DMS79 (cell line): Measurements from ENCODE around the gene FAM118B.

Experiments
- DNase-seq: peaks from one replicate; lab custom pipeline; 2025; lab: John Stamatoyannopoulos, UW

The FAM118B gene

GRCh38 chr11:126211236-126212088 lies at the start of gene FAM118B, which contains the start of gene RPUSD4:
TSS of gene FAM118B (plus strand) at chr11:126211782. CDS start at chr11:126235002, 23,220 bp downstream.
TSS of gene RPUSD4 (minus strand) at chr11:126211650. CDS start at chr11:126211638, 12 bp downstream.
- DNase-seq: peak; percentile 96

- peak; percentile 35 for DNase-seq
These were observed 49.1 kb upstream of the FAM118B start for GRCh38 chr11:126162306-126163030.

- peak; percentile 42 for DNase-seq
These were observed 48.4 kb upstream of the FAM118B start for GRCh38 chr11:126163074-126163700.

GRCh38 chr11:126163779-126164178 lies 47.8 kb upstream of the FAM118B start:
- DNase-seq: no peak

- no peak for DNase-seq
These were observed 46.8 kb upstream of the FAM118B start for GRCh38 chr11:126164781-126165180.

- peak; percentile 45 for DNase-seq
These were observed 46.3 kb upstream of the FAM118B start for GRCh38 chr11:126165311-126165720.

- no peak for DNase-seq
These were observed 45.8 kb upstream of the FAM118B start for GRCh38 chr11:126165757-126166156.

- DNase-seq: no peak
These were observed 45.2 kb upstream of the FAM118B start for GRCh38 chr11:126166413-126166812.

- DNase-seq: no peak
These were observed 44.1 kb upstream of the FAM118B start for GRCh38 chr11:126167488-126167887.

GRCh38 chr11:126169291-126169690 lies 42.3 kb upstream of the FAM118B start:
- DNase-seq: no peak

GRCh38 chr11:126172596-126173038 lies 39.0 kb upstream of the FAM118B start:
- no peak for DNase-seq

GRCh38 chr11:126173257-126173656 lies 38.3 kb upstream of the FAM118B start:
- DNase-seq: no peak

- no peak for DNase-seq
These were observed 36.8 kb upstream of the FAM118B start for GRCh38 chr11:126174816-126175215.

GRCh38 chr11:126175393-126175792 lies 36.2 kb upstream of the FAM118B start:
- DNase-seq: no peak

- no peak for DNase-seq
These were observed 34.6 kb upstream of the FAM118B start for GRCh38 chr11:126176853-126177470.

- no peak for DNase-seq
These were observed 29.4 kb upstream of the FAM118B start for GRCh38 chr11:126181939-126182730.

- DNase-seq: no peak
These were observed 28.7 kb upstream of the FAM118B start for GRCh38 chr11:126182787-126183445.

GRCh38 chr11:126185259-126186024 lies 26.1 kb upstream of the FAM118B start:
- no peak for DNase-seq

- no peak for DNase-seq
These were observed 25.4 kb upstream of the FAM118B start for GRCh38 chr11:126186025-126186698.
